ENCODE measurements around the gene ICAM4.
"Not testable (repeated sequence)": the region's sequence is repeated elsewhere in the genome, so short reads cannot be mapped to it uniquely, and the experiment has no call there.

The ICAM4 gene

DNA sequence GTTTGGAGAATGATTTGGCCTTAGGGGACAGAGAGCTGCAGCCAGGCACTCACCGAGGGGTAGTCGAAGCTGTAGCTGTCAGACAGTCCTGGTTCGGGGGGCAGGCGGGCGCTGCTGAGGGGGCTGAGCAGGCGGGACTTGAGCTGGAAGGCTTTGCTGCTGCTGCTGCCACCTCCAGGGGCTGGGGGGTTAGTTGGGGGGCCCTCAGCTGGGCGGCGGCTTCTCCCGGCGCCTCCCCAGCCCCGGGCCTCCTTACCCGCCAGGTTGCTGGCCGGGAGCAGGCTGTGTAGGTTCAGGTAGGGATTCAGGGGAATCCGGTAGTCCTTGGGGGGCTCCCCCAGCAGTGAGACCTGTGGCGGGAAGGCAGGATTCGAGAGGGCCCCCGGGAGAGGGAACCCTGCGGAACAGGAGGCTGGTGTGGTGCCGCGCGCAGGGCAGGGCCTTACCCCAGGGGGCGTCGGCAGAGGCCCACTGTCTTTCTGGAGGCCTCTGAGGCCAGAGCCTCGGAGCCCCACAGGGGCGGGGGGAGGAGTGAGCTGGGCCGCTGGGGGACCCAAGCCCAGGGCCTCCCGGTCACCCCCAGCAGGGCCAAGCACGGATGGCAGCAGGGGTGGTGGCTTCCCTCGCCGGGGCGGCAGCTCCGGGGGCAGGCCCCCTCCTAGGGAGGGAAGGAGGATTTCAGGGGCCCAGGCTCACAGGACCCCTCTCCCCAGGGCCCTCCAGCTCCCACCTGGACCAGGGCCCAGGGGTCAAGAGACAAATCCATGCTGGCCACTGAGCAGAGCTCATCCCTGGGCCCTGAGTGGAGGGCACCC is 34.1 kb downstream of the ICAM4 start:
- no peak for DNase-seq

DNA sequence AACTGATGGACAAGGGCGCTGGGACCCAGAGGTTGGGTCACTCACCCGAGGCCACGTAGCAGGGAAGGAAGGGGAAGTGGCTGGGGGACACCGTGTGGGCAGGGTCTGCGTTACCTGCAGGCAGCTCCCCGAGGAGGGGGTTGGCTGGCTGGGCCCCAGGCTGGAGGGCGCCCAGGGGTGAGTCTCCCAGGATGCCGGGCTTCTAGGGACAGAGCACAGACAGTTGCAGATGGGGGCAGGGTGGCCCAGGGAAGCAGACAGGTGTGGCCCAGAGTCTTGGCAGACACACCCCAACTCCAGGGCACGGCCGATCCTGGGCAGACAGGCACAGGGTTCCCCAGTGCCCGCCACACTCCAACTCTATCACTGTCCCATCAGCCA is 34.7 kb downstream of the ICAM4 start:
- no peak for DNase-seq

DNA sequence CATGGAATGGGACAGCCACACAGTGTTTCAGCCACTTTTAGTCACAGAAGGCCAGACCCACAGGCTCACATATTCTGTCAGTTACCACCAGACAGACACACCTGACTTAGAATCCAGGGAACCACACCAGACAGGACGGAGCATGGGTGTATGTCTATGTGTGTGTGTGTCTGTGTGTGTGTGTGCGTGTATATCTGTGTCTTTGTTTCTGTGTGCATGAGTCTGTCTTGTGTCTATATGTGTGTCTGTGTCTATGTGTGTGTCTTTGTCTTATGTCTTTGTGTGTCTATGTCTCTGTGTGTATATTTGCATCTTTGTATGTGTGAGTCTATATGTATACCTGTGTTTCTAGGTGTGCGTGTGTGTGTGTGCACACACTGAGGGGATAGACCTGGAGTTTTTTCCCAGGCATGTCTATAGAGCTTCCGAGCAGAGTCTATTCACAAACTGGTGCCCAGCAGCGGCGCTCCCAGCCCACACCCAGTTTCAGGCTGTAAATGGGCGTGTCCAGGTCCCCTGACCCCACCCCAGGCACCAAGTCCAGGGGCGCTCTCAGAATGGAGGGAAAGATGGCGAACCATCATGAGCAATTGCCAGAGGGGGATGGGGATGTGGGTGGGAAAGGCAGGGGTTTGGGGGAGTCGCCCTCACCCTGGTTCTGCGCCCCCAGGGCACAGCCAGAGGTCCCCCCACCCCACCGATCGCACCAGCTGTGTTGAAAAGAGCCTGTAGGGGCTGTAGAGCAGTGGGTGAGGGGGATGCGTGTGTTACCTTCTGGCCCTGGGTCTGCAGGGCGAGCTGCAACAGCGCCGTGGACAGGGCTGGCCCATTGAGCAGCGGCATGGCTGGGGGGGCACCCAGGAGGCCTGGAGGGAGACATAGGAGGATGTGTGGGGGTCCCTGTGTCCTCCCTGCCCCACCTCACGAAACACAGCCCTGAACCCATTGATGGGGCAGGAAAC is 35.4 kb downstream of the ICAM4 start:
- DNase-seq, result no peak

DNA sequence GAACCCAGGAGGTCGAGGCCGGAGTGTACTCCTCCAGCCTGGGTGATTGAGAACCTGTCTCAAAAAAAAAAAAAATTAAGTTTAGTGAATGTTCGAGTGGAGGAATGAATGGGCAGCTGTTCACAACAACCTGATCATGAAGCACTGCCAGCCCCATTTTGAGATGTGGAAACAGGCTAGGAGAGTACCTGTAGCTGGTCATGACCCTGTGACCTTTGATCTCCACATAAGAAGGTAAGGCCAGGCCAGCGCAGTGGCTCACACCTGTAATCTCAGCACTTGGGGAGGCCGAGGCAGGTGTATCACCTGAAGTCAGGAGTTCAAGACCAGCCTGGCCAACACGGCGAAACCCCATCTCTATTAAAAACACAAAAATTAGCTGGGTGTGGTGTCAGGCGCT is 39.0 kb downstream of the ICAM4 start:
- DNase-seq, result no peak

DNA sequence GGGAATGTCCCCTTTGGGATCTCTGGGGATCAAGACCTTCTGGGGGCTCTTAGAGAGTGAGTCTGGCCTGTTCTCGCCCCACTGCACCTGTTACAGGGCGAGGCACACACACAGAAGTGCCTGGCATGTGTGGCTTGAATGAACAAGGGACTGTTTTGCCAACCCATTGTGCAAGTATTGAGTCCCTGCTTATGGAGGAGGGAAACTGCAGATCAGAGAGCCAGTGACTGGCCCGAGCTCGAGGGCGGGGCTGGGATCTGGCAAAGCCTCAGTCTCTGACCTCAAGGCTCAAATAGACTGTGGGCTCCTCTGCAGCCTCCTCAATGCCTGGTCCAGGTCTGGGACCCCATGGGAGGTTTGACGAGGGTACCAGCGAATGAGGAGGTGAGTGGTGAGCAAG is 41.0 kb downstream of the ICAM4 start:
- DNase-seq, result no peak

DNA sequence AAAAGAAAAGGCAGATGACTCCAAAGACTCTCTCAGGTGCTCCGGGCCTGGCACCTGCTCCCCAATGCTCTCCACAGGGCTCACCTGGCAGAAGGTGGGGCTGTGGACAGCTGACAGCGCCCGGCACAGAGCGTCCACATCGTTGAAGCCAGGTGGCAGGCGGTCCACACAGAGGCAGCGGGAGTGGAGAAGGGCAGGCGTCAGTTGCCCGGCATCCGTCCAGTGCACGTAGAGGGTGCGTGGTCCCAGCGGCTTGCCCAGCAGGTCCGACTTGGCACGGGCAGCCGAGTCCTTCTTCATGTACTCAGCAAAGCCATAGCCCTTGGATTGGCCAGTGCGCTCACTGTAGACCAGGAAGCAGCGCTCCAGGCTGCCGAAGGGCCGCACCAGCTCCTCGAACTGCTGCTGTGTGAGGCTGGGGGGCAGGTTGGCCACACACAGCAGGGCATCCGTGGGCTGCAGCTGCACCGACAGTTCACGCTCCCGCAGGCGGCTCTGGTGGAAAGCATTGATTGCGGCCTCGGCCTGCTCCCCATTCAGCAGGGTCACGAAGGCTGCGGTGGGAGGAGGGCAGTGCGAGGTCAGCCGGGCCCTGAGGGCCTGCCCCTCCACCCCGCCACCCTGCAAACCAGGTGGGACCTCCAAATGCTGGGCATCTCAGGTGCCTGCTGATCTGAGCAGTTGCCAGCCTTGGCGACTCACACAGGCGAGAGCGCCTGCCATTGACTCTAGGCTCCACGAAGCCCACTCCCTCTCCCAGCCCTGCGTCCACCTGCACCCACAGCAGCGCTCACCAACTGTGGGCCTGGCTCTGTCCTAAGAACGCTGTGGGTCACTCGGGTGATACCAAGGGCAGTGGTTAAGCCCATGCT is 42.0 kb downstream of the ICAM4 start:
- DNase-seq, result no peak

DNA sequence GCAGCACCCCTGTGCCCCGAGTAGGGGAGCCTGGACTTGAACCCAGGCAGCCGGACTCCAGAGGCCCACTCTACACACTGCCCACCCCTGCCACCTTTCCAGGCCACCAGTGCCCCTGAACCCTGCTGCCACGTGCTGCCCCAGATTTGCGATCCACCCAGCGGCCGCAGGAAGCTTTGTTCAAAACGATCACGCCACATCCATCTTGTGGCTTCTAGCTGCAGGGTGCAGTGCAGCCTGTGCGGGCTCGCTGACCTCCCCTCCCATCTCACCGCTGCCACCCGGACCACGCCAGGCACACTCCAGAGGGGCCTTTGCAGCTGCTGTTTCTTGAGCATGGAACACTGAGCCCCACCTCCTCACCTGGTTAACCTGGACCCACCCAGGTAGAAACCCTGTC is 42.8 kb downstream of the ICAM4 start:
- DNase-seq, result no peak

DNA sequence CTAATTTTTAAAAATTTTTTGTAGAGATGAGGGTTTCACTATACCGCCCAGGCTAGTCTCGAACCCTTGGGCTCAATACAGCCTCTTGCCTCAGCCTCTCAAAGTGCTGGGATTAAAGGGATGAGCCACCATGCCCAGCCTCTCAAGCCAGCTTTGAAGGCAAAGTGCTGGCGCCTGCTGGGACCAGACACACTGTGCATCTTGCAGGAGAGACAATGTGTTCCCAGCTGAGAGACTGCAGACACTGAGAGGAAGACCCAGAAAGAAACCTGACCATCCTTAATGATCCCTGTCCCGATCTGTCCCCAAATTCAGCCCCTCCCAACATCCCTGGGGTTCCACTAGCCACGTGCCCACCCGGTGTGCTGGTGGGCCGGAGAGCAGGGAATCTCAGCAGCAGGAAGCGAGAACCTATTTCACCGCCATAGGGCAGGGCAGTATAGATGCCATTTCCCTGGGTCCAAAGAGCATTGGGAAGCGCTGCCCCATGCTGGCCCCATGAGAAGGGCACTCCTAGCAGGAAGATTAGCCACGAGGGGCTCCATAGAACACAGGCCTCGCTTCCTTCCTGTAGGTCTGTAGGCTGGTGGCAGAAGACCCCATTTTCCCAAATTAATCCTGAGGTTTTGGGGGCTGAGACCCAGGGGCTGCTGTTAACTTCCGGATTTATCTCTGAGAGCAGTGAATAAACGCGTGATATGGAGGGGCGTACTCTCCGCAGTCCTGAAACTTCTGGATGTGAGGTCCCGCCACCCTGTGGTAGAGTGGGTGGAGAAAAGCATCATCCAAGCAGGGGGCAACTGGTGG is 45.6 kb downstream of the ICAM4 start:
- no peak for DNase-seq

DNA sequence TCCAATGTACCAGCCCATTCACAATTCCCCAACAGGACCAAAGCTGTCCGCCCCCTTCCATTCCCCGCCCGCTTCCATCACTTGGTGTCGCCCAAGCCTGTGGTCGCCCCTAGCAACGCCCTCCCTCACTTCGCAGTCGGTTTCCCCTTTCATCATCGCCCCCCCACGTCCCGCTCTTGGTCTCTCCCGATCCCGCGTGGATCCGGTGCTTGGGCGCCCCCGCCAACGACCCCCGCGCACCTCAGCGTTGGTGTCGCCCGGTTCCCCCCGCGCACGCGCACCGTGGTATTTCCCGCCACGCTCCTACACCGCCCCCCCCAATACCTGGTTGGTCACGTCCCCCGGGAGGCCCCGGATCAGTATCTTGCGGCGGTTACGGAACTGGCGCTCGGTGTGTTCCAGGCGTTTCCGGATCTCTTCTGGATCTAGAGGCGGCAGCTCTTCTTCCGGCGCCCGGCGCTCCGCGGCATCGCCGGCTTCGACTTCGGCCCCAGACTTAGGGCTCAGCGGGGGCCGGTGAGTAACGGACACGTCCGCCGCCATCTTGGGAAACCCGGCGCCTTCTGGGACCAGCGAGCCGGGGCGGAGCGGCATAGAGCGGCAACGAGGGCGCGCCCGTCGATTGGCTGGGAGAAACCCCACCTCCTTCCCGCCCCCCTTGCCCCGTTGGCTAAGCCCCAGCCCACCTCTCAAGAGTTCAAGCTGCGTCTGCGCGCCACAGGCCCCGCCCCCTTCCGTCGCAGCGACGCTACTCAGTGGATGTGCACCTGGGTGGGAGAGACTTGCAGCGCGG is 46.4 kb downstream of the ICAM4 start, which contains the start of gene RAVER1:
RAVER1 (minus strand) TSS at position 565 of the 793 bp plus-strand sequence; CDS start at position 543, 22 bp downstream.
- peak; percentile 93 for DNase-seq

DNA sequence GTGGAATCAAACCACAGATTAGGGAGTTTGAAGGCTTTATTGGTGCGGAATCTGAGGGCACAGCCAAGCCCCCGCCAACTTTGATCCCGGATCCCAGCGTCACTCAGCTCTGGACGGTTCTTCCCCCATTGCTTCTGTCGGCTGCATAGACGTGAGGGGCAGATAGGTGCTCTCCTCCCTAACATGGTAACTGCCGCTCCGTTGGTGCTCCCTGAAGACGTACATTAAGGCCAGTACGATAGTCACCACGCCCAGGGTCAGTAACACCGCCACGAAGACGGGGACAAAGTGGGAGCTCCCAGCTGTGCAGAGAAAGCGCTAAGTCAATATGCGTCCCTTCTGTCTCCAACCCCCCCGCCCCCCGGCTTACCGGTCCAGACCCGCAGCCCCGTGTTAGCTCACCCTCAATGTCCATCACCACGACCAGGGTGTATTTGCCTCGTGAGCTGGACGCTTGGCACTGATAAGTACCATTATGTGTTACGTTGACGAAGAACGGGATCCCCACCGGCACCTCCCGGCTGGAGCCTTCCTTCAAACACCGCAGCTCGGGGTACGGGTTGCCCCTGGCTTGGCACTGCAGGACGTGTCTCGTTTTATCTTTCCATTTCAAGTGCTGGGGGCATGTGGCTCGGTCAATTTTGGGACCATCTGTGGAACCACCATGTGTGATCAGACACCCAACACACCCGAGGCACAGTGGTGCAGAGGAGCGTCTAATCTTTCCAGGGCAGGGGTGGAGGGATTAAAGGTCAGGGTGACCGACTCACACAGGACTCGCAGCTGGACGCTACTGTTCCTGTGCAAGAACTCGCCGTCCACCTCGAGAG is 47.2 kb downstream of the ICAM4 start:
- no peak for DNase-seq

DNA sequence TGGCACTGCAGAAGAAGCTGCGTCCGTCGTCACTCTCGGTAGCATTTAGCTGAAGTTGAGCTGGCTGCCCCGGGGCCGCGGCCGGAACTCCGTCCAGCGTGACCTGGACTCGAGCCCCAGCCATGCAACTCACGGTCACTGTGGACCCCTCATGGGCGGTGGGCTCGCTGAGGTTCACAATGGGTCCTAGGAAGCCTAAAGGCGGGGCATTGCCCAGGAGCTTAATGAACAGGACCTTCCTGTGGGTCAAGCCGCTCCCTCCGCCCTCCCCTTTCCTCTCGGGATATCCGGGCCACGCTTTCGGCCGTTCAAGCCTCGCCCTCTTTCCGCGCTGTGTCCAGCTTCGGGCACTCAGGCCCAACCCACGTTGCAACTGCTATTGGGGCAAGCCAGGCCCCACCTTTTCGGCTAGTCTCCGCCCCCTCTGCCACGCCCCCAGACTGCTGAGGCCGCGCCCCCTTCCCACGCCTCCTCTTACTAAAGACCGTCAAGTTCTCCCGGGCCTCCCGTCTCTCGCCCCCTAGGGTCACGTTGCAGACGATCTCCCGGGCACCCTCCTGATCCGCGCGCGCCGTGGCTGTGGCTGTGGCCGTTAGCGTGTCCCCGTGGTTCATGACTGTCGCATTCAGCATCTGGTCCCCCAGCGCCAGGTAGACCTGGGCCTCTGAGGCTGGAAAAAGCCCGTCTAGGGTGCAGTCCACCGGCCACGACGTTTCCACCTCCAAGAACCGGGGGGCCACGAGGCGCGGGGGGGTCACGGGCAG is 48.0 kb downstream of the ICAM4 start:
- peak; percentile 90 for DNase-seq

DNA sequence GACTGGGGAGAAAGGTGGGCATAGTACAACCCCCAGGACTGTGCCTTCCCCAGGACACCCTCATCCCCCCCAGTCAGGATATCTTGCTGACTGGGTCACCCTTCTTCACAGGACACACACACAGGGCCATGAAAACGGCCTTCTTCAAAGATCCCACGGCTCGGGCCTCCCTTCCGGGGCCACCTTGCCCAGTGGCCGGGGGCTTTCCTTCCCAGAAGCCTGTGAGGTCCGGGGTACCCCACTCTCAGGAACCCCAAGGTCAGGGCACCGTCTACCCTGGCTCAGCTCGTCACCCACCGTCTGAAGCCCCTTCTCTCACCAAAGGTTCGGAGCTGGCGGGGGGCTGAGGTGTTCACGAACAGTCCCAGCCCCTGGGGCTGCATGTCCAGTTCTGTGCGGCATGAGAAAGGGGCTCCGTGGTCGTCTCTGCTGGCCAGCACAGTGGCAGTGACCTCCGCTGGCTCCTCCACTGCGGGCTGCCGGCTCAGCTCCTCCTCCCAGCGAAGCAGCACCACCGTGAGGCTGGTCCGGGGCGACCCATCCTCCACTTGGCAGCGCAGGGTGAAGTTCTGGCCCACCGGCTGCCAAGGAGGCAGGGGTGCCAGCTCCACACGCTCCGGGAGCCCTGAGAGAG is 48.7 kb downstream of the ICAM4 start:
- DNase-seq, result no peak

DNA sequence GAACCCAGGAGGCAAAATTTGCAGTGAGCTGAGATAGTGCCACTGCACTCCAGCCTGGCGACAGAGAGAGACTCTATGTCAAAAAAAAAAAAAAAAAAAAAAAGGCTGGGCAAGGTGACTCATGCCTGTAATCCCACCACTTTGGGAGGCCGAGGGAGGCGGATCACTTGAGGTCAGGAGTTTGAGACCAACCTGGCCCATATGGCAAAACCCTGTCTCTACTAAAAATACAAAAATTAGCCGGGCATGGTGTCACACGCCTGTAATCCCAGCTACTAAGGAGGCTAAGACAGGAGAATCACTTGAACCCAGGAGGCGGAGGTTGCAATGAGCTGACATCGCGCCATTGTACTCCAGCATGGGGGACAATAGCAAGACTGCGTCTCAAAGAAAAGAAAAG is 50.0 kb downstream of the ICAM4 start:
- DNase-seq, result not testable (repeated sequence)
